Thyroid gland (tissue), 4 donors: ENCODE data around the gene RAD9A. TPM values are rescaled to one million over a fixed set of nuclear protein-coding genes. Genes with fewer than 3 reads are reported as not detected.
A peak's percentile ranks its signal among the peaks of the same experiment; 100 is the strongest.

Experiments used
- DNase-seq, 2 donors: peaks; one replicate each; pipeline ENCODE4 v3.0.0-alpha.2; 2019
- H3K27ac ChIP-seq, 3 donors: fragments of 200-600 bp; sonication (generic); 1 replicate in 2 of 3; 2 replicates in 1 of 3; pipeline ENCODE4 v1.5.1; 2016 to 2019; ENCODE audit warnings: mild to moderate bottlenecking in 1 of 3, moderate library complexity in 1 of 3
- H3K27me3 ChIP-seq: fragments of 200-600 bp; sonication (generic); one replicate; pipeline ENCODE4 v1.5.1; 2019
- H3K36me3 ChIP-seq, 2 donors: fragments of 200-600 bp; sonication (generic); one replicate each; pipeline ENCODE4 v1.5.1; 2016 to 2019
- H3K4me1 ChIP-seq, 2 donors: fragments of 200-600 bp; sonication (generic); one replicate each; pipeline ENCODE4 v1.5.1; 2017 to 2019
- H3K4me3 ChIP-seq, 3 donors: fragments of 200-600 bp; sonication (generic); replicated peaks in 1 of 3; 1 replicate in 2 of 3; 2 replicates in 1 of 3; pipeline ENCODE4 v1.5.1; 2016; ENCODE audit warnings: mild to moderate bottlenecking in 1 of 3
- H3K9me3 ChIP-seq: fragments of 200-600 bp; sonication (generic); one replicate; pipeline ENCODE4 v1.5.1; 2017
- CTCF ChIP-seq, 6 experiments: fragments of 200-600 bp in 3 of 6; fragments of 450-650 bp in 3 of 6; sonication (generic) in 3 of 6; IDR thresholded peaks; one replicate each; pipeline ENCODE4 v1.5.1; 2016 to 2019; ENCODE audit warnings: antibody characterized with exemption in 6 of 6, mild to moderate bottlenecking in 2 of 6, inconsistent platforms in 1 of 6, moderate library complexity in 1 of 6
- POLR2A ChIP-seq, 2 donors: fragments of 450-650 bp; IDR thresholded peaks; one replicate each; pipeline ENCODE4 v1.6.1; 2017; ENCODE audit warnings: antibody characterized with exemption in 2 of 2, mild to moderate bottlenecking in 2 of 2, moderate library complexity in 1 of 2
- WGBS, 2 donors: methylation state at CpG; one replicate each; pipeline ENCODE4 v1.1.5; 2017; 5-methylcytosine and 5-hydroxymethylcytosine counted together
- intact Hi-C: fragments of 100-400 bp; cut with DNase I; formaldehyde crosslinking; loops from one replicate; pipeline ENCODE4 v1.15.1; 2023
- total RNA-seq, 4 donors: library from RNA; depleted of rRNA; stranded (reverse); fragments of >200 nt; gene quantifications; one replicate each; pipeline ENCODE4 v1.2.3, GENCODE V29; 2016

RAD9A gene
- total RNA-seq, 4 donors from 2014 or later = 22.7 to 38.0 (median 31.0) TPM

DNA sequence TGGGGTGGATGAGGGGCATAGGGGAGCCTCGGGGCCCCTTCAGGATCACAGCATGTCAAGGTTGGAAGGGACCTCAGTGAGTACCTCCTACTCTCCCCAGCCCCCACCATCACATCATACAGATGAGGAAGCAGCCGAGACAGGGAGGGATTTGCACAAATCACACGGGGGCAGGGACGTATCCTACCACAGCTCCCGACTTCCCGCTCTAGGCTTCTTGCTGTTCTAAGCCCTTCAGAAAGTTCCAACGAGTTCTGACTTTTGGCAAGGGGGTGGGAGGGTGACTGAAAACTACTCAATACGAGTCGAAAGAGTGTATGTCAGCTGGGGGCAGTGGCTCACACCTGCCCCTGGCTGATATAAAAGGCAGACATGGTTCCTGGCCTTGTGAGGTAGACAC, 4.7 kb upstream of the RAD9A start:
- H3K27me3 ChIP-seq = no peaks in the 10 kb centered on the region

GRCh38 chr11:67387518-67387917, 4.3 kb upstream of the RAD9A start:
- Histone ChIP-seq H3K27ac (no peak overlapping the region), H3K4me3 (no peak overlapping the region), H3K27me3 (no peaks in the 10 kb centered on the region), H3K9me3 (no peaks in the 10 kb centered on the region), H3K36me3 (no peaks in the 10 kb centered on the region), H3K4me1 (peaks cover 8 to 27% of the 10 kb centered on the region in 2 donors)
- WGBS, 2 donors = 65 to 66% methylated on average over 6 of the region's 6 CpGs
- no peak for TF ChIP-seq CTCF (IDR thresholded peaks at IDR 0.05)
- TF ChIP-seq POLR2A (IDR thresholded peaks at IDR 0.05) = no peak
- intact Hi-C loops = no loop called here
- no peak for DNase-seq

More for the DNA sequence above, 4.7 kb upstream of the RAD9A start:
- H3K36me3 ChIP-seq = no peaks in the 10 kb centered on the region
- H3K4me3 ChIP-seq = no peak overlapping the region
- no peak for DNase-seq
- no peaks in the 10 kb centered on the region for H3K9me3 ChIP-seq
- 40% methylated on average over 9 of the region's 9 CpGs for WGBS, 2 donors
- intact Hi-C loops = no loop called here
- H3K27ac ChIP-seq = no peak overlapping the region
- TF ChIP-seq CTCF (IDR thresholded peaks at IDR 0.05) = no peak
- no peak for TF ChIP-seq POLR2A (IDR thresholded peaks at IDR 0.05)
- H3K4me1 ChIP-seq = peaks cover 6 to 28% of the 10 kb centered on the region in 2 donors

- intact Hi-C loops = no loop called here
- Histone ChIP-seq H3K9me3 (no peaks in the 10 kb centered on the region), H3K27me3 (no peaks in the 10 kb centered on the region), H3K4me3 (no peak overlapping the region), H3K4me1 (peaks cover 11 to 31% of the 10 kb centered on the region in 2 donors), H3K36me3 (no peaks in the 10 kb centered on the region), H3K27ac (no peak overlapping the region)
- TF ChIP-seq CTCF (IDR thresholded peaks at IDR 0.05) = peak in 4 of 6 experiments; percentile 21 to 43 (median 36)
- no peak for TF ChIP-seq POLR2A (IDR thresholded peaks at IDR 0.05)
- 64 to 71% methylated on average over 6 of the region's 6 CpGs for WGBS, 2 donors
- peak; percentile 49 to 53 for DNase-seq
These were observed 2.3 kb upstream of the RAD9A start for GRCh38 chr11:67389477-67389876.

DNA sequence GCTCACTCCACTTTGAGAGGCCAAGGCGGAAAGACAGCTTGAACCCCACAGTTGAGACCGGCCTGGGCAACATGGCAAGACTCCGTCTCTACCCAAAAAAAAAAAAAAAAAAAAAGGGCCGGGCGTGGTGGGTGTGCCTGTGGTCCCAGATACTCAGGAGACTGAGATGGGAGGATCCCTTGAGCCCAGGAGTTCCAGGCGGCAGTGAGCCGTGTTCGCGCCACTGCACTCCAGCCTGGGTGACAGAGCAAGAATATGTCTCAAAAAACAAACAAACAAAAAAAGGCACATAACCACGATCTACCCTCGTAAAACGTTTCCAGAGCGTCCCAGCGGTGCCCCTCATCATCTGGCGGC, 861 bp upstream of the RAD9A start:
- no peak for DNase-seq
- no peaks in the 10 kb centered on the region for H3K9me3 ChIP-seq
- no peaks in the 10 kb centered on the region for H3K27me3 ChIP-seq
- H3K4me1 ChIP-seq = peaks cover 4 to 20% of the 10 kb centered on the region in 2 donors
- intact Hi-C loops = loop anchor here (5.0 to 10.0 kb wide), 2 partner anchors 74 to 116 kb away; partner anchors contain the start of genes CDK2AP2, PITPNM1 and TMEM134
- 13 to 14% methylated on average over 15 of the region's 15 CpGs for WGBS, 2 donors
- peak overlapping the region; percentile 7 to 79 (median 66) for H3K27ac ChIP-seq
- TF ChIP-seq POLR2A (IDR thresholded peaks at IDR 0.05) (no peak), CTCF (IDR thresholded peaks at IDR 0.05) (no peak)
- peak overlapping the region; percentile 8 to 77 (median 65) for H3K4me3 ChIP-seq
- no peaks in the 10 kb centered on the region for H3K36me3 ChIP-seq

- H3K27ac ChIP-seq = peak overlapping the region in 1 of 3 donors; percentile 54
- intact Hi-C loops = loop anchor here (5.0 to 10.0 kb wide), 2 partner anchors 73 to 115 kb away; partner anchors contain the start of genes CDK2AP2, PITPNM1 and TMEM134
- no peak for DNase-seq
- no peaks in the 10 kb centered on the region for H3K27me3 ChIP-seq
- WGBS, 2 donors = 8 to 18% methylated on average over 14 to 26 of the region's 31 CpGs
- TF ChIP-seq CTCF (IDR thresholded peaks at IDR 0.05) (no peak), POLR2A (IDR thresholded peaks at IDR 0.05) (no peak)
- H3K4me1 ChIP-seq = peaks cover 4 to 20% of the 10 kb centered on the region in 2 donors
- H3K4me3 ChIP-seq = peak overlapping the region; percentile 65 to 88 (median 77)
- H3K9me3 ChIP-seq = no peaks in the 10 kb centered on the region
- peaks cover under 1 to 2% of the 10 kb centered on the region in 2 donors for H3K36me3 ChIP-seq
These were observed 463 bp downstream of the RAD9A start for GRCh38 chr11:67392183-67392715.
